Common myeloid progenitor, CD34-positive (primary cell): ENCODE data around the gene RHEB.

ENCODE experiments used
- CTCF ChIA-PET: fragments of 350-600 bp; sonication (Branson Sonifier 250); formaldehyde crosslinking; loops from one replicate; lab custom pipeline; 2021; ENCODE audit warnings: antibody characterized with exemption; lab: Charles Lee
- POLR2A ChIA-PET: fragments of 350-600 bp; sonication (Branson Sonifier 250); formaldehyde crosslinking; loops from one replicate; lab custom pipeline; 2021; ENCODE audit warnings: antibody characterized with exemption; lab: Charles Lee
- DNase-seq, 3 donors: peaks; one replicate each; pipeline versions ENCODE4 v3.0.0 to v3.0.0-alpha.2; 2013
- H3K27ac ChIP-seq, 2 experiments: 1 replicate in 1 of 2; 2 replicates in 1 of 2; pipeline ENCODE4 v1.7.0; 2013; ENCODE audit warnings: inconsistent platforms in 2 of 2, low read length in 2 of 2, mild to moderate bottlenecking in 2 of 2, low read depth in 1 of 2, moderate library complexity in 1 of 2; ENCODE audit not compliant: severe bottlenecking in 2 of 2, insufficient read depth in 1 of 2, poor library complexity in 1 of 2
- H3K27me3 ChIP-seq, 5 experiments: replicated peaks in 2 of 5; 1 replicate in 3 of 5; 2 replicates in 2 of 5; pipeline versions ENCODE4 v1.6.1 to v1.7.0; 2013; ENCODE audit warnings: low read length in 4 of 5, mild to moderate bottlenecking in 2 of 5, moderate library complexity in 2 of 5, inconsistent platforms in 1 of 5; ENCODE audit not compliant: insufficient read depth in 5 of 5, control insufficient read depth in 4 of 5
- H3K36me3 ChIP-seq, 4 experiments: 1 replicate in 2 of 4; 2 replicates in 2 of 4; pipeline versions ENCODE4 v1.6.1 to v1.7.0; 2013; ENCODE audit warnings: low read length in 3 of 4, control low read depth in 1 of 4, mild to moderate bottlenecking in 1 of 4; ENCODE audit not compliant: control insufficient read depth in 4 of 4, insufficient read depth in 4 of 4
- H3K4me1 ChIP-seq, 4 experiments: 1 replicate in 3 of 4; 2 replicates in 1 of 4; pipeline versions ENCODE4 v1.6.1 to v1.7.1; 2013; ENCODE audit warnings: low read length in 3 of 4, mild to moderate bottlenecking in 3 of 4, control low read depth in 1 of 4, inconsistent platforms in 1 of 4, moderate library complexity in 1 of 4; ENCODE audit not compliant: control insufficient read depth in 4 of 4, insufficient read depth in 4 of 4; ENCODE audit errors: control extremely low read depth in 1 of 4
- H3K4me3 ChIP-seq, 7 experiments: 1 replicate in 4 of 7; 2 replicates in 3 of 7; pipeline versions ENCODE4 v1.5.1 to v1.7.0; 2013; ENCODE audit warnings: mild to moderate bottlenecking in 7 of 7, low read length in 6 of 7, moderate library complexity in 6 of 7, inconsistent platforms in 2 of 7, low read depth in 2 of 7, control low read depth in 1 of 7; ENCODE audit not compliant: insufficient read depth in 4 of 7, control insufficient read depth in 1 of 7; ENCODE audit errors: extremely low read depth in 1 of 7
- H3K9me3 ChIP-seq, 5 experiments: 1 replicate in 4 of 5; 2 replicates in 1 of 5; pipeline versions ENCODE4 v1.6.1 to v1.7.1; 2013; ENCODE audit warnings: low read length in 4 of 5, mild to moderate bottlenecking in 2 of 5, inconsistent platforms in 1 of 5, low read depth in 1 of 5, moderate library complexity in 1 of 5; ENCODE audit not compliant: control insufficient read depth in 4 of 5, insufficient read depth in 2 of 5; ENCODE audit errors: control extremely low read depth in 1 of 5
- WGBS: methylation state at CpG from one replicate; pipeline ENCODE4 v1.1.5; 2013; ENCODE audit not compliant: insufficient coverage; 5-methylcytosine and 5-hydroxymethylcytosine counted together

RHEB gene

GRCh38 chr7:151468217-151469018 lies 51.3 kb downstream of the RHEB start:
- H3K4me3 ChIP-seq: no peak overlapping the region
- no peaks in the 10 kb centered on the region for H3K4me1 ChIP-seq
- DNase-seq: no peak
- 95% methylated on average over 14 of the region's 19 CpGs for WGBS
- ChIA-PET POLR2A (no interaction called here), CTCF (interaction anchor here (1.0 kb wide), 1 partner anchor 21 kb away, joined by 3 read pairs; no protein-coding TSS in a partner anchor)
- H3K36me3 ChIP-seq: peaks cover 20 to 80% (median 68%) of the 10 kb centered on the region in 4 experiments
- H3K27ac ChIP-seq: no peak overlapping the region
- H3K9me3 ChIP-seq: peaks cover 0 to 11% (median 7%) of the 10 kb centered on the region in 5 experiments
- no peaks in the 10 kb centered on the region for H3K27me3 ChIP-seq

GRCh38 chr7:151465169-151465568 lies 54.5 kb downstream of the RHEB start:
- no peak for DNase-seq
- WGBS: 94% methylated on average over 6 of the region's 8 CpGs
- H3K4me3 ChIP-seq: no peak overlapping the region
- peaks cover 20 to 64% (median 47%) of the 10 kb centered on the region in 4 experiments for H3K36me3 ChIP-seq
- peaks cover 0 to 24% (median 20%) of the 10 kb centered on the region in 5 experiments for H3K9me3 ChIP-seq
- no peak overlapping the region for H3K27ac ChIP-seq
- no peaks in the 10 kb centered on the region for H3K4me1 ChIP-seq
- POLR2A ChIA-PET: no interaction called here
- H3K27me3 ChIP-seq: peaks cover 0 to 14% (median 0%) of the 10 kb centered on the region in 5 experiments
- CTCF ChIA-PET: interaction anchor here (1.4 kb wide), 1 partner anchor 23 kb away, joined by 3 read pairs; no protein-coding TSS in a partner anchor

GRCh38 chr7:151462306-151462779 lies 57.4 kb downstream of the RHEB start:
- WGBS: 100% methylated on average over 1 of the region's 1 CpG
- peaks cover 0 to 24% (median 21%) of the 10 kb centered on the region in 5 experiments for H3K9me3 ChIP-seq
- ChIA-PET CTCF (interaction anchor here (0.7 to 1.2 kb wide), 2 partner anchors 19 to 76 kb away, joined by 3 read pairs; no protein-coding TSS in a partner anchor), POLR2A (no interaction called here)
- H3K27me3 ChIP-seq: peaks cover 0 to 24% (median 0%) of the 10 kb centered on the region in 5 experiments
- H3K36me3 ChIP-seq: peaks cover 13 to 37% (median 21%) of the 10 kb centered on the region in 4 experiments
- H3K27ac ChIP-seq: no peak overlapping the region
- no peaks in the 10 kb centered on the region for H3K4me1 ChIP-seq
- DNase-seq: no peak
- H3K4me3 ChIP-seq: no peak overlapping the region

- Histone ChIP-seq H3K27me3 (peaks cover 0 to 24% (median 0%) of the 10 kb centered on the region in 5 experiments), H3K9me3 (peaks cover 0 to 24% (median 21%) of the 10 kb centered on the region in 5 experiments), H3K27ac (no peak overlapping the region), H3K4me1 (peaks cover 0 to 1% (median 0%) of the 10 kb centered on the region in 4 experiments), H3K36me3 (peaks cover 13 to 32% (median 16%) of the 10 kb centered on the region in 4 experiments), H3K4me3 (no peak overlapping the region)
- WGBS: 86% methylated on average over 4 of the region's 4 CpGs
- ChIA-PET POLR2A (no interaction called here), CTCF (interaction anchor here (0.7 to 1.2 kb wide), 2 partner anchors 9 to 76 kb away, joined by 3 read pairs; no protein-coding TSS in a partner anchor)
- DNase-seq: no peak
Observed at GRCh38 chr7:151461942-151462230, 57.8 kb downstream of the RHEB start.

- CTCF ChIA-PET: interaction anchor here (0.7 to 1.8 kb wide), 3 partner anchors 10 to 93 kb away, joined by 3 to 5 read pairs (median 3); no protein-coding TSS in a partner anchor
- no peak for DNase-seq
- H3K36me3 ChIP-seq: peaks cover 11 to 30% (median 14%) of the 10 kb centered on the region in 4 experiments
Observed at GRCh38 chr7:151461096-151461941, 58.4 kb downstream of the RHEB start.

DNA sequence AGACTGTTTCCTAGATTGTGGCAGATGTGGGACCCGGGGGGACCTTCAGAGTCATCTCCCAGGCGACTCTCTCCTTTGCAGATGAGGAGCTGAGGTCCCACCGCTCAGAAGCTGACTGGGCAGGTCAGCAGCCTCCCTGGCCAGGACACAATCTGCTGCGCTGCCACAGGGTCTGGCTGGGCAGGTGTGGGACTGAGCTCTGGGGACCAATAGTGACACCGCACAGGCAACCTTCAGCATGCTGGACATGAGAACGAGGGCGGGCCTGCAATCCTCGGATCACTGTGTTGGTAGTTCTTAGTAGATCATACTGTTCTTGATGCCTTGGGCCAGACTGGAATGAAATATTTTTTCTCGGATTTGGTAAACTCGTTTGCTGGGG lies 59.2 kb downstream of the RHEB start:
- 90% methylated on average over 9 of the region's 10 CpGs for WGBS
- Histone ChIP-seq H3K9me3 (peaks cover 0 to 24% (median 21%) of the 10 kb centered on the region in 5 experiments), H3K27me3 (peaks cover 0 to 24% (median 0%) of the 10 kb centered on the region in 5 experiments), H3K4me1 (peaks cover 0 to 3% (median 0%) of the 10 kb centered on the region in 4 experiments), H3K27ac (no peak overlapping the region), H3K4me3 (no peak overlapping the region), H3K36me3 (peaks cover 5 to 22% (median 7%) of the 10 kb centered on the region in 4 experiments)
- DNase-seq: no peak
- ChIA-PET CTCF (interaction anchor here (1.1 to 1.8 kb wide), 3 partner anchors 11 to 105 kb away, joined by 3 to 5 read pairs (median 3); no protein-coding TSS in a partner anchor), POLR2A (interaction anchor here (0.7 to 1.4 kb wide), 2 partner anchors 8 to 16 kb away, joined by 3 to 4 read pairs; no protein-coding TSS in a partner anchor)

More at GRCh38 chr7:151461096-151461941, 58.4 kb downstream of the RHEB start:
- peaks cover 0 to 24% (median 0%) of the 10 kb centered on the region in 5 experiments for H3K27me3 ChIP-seq
- peaks cover 0 to 3% (median 0%) of the 10 kb centered on the region in 4 experiments for H3K4me1 ChIP-seq
- H3K9me3 ChIP-seq: peaks cover 0 to 24% (median 21%) of the 10 kb centered on the region in 5 experiments
- H3K4me3 ChIP-seq: no peak overlapping the region
- POLR2A ChIA-PET: interaction anchor here (0.7 to 1.4 kb wide), 2 partner anchors 9 to 15 kb away, joined by 3 to 4 read pairs; no protein-coding TSS in a partner anchor
- WGBS: 94% methylated on average over 3 of the region's 6 CpGs
- H3K27ac ChIP-seq: no peak overlapping the region
